ENCODE results near the gene CCDC102B.
"Not testable (repeated sequence)": the region's sequence is repeated elsewhere in the genome, so short reads cannot be mapped to it uniquely, and the experiment has no call there.

The CCDC102B gene

GRCh38 chr18:68797871-68798270, at the start of gene CCDC102B:
CCDC102B (plus strand) TSS chr18:68798080; CDS start chr18:68836764, 38,684 bp downstream.
- DNase-seq: no peak

- DNase-seq: no peak
Measured at GRCh38 chr18:68757126-68757525, 40.8 kb upstream of the CCDC102B start.

DNA sequence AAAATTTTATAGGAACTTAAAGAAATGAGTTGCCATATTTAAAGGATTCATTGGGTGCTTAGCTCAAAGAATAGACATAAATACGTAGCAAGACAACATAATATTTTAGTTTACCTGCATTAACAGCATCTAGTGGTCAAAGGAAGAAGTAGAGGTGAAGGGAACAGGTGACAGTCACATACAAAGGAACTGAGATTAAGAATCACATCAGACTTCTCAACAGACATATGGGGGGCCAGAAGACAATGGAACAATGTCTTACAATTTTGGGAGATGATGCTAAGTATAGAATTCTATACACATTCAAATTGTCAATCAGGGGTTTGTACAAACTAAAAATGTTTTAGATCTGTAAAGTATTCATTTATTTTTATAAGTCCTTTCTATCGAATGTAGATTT, 38.6 kb upstream of the CCDC102B start:
- DNase-seq: no peak

GRCh38 chr18:68763083-68763482, 34.8 kb upstream of the CCDC102B start:
- DNase-seq: no peak

- no peak for DNase-seq
Measured at GRCh38 chr18:68764016-68764415, 33.9 kb upstream of the CCDC102B start.

- DNase-seq: no peak
Measured at GRCh38 chr18:68766433-68766832, 31.4 kb upstream of the CCDC102B start.

DNA sequence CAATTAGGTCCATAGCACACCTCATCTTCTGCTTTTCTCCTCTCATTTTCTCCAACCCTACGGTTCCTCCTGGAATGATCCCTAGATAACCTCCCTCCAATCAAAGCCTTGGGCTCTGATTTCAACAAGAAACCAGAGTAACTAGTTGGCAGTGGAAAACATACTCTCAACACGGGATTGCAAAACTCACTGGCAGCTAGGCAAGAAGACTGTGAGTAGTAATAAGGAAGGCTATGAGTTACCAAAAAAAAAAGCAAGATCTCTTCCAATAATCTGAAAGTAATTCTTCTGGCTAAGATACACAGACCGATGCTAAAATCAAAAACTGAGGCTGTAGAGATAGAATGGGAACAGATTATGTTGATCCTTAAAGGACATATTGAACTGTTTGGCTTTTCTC, 28.4 kb upstream of the CCDC102B start:
- DNase-seq: no peak

DNA sequence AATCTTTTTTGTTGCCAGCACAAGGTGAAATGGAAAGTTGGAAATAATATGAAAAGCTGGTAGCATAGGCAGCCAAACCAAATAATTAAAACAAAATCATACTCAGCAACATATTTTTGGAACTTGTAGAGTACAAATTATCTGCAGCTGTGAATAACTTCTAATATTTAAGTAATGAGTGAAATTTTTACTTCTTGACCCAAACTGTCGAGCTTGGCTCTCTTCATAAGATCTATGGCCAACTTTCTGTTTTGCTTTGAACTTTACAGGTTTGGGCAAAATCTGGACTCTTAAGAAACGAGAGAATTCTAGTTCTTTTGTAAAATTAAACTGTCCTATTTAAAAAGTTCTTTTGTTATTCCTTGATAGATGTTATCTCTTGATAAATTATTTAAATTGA, 25.6 kb upstream of the CCDC102B start:
- no peak for DNase-seq

DNA sequence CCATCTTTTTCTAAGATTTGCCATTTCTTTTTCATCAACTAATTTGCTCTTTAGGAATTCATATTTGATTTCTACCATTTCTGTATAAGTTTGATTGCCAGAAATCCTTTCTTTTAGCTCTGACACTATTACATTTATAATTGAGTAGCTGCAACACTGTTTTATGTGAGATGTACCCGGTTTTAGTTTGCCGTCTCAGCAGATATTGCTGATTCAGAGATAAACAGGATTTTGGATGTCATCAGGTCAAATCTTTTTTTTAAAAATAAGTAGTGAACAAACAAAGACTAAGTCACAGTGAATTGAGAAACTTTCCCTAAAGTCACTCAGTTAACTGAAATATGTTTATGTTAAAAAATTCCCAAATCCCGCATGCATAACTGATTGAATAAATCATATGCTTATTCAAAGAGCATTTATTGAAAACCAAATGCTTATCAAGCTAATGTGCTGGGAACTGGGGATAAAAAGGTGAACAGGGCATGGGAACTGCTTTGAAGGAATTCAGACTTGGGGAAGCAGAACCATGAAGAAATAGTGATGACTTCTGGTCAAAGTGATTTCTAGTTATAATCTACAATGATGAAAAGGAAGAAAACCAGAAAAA, 19.5 kb upstream of the CCDC102B start:
- no peak for DNase-seq

GRCh38 chr18:68779169-68779568, 18.7 kb upstream of the CCDC102B start:
- DNase-seq: no peak

GRCh38 chr18:68780802-68781635, 16.9 kb upstream of the CCDC102B start:
- no peak for DNase-seq

GRCh38 chr18:68783506-68783905, 14.4 kb upstream of the CCDC102B start:
- DNase-seq: no peak

- no peak for DNase-seq
Measured at GRCh38 chr18:68784071-68784470, 13.8 kb upstream of the CCDC102B start.

- DNase-seq: not testable (repeated sequence)
Measured at GRCh38 chr18:68790290-68790689, 7.6 kb upstream of the CCDC102B start.

- no peak for DNase-seq
Measured at GRCh38 chr18:68791801-68792200, 6.1 kb upstream of the CCDC102B start.

- DNase-seq: no peak
Measured at GRCh38 chr18:68793951-68794350, 3.9 kb upstream of the CCDC102B start.

- no peak for DNase-seq
Measured at GRCh38 chr18:68796936-68797690, 767 bp upstream of the CCDC102B start.

- DNase-seq: no peak
Measured at GRCh38 chr18:68800075-68800474, 2.2 kb downstream of the CCDC102B start.

- no peak for DNase-seq
Measured at GRCh38 chr18:68803356-68803755, 5.5 kb downstream of the CCDC102B start.

- no peak for DNase-seq
Measured at GRCh38 chr18:68817584-68817983, 19.7 kb downstream of the CCDC102B start.

- DNase-seq: no peak
Measured at GRCh38 chr18:68818584-68818983, 20.7 kb downstream of the CCDC102B start.

GRCh38 chr18:68822926-68823325, 25.0 kb downstream of the CCDC102B start:
- no peak for DNase-seq

GRCh38 chr18:68826121-68826520, 28.2 kb downstream of the CCDC102B start:
- DNase-seq: no peak

Measured in NCI-H774 (cell line).